ENCODE data around the gene STRAP. TPM values are rescaled to one million over a fixed set of nuclear protein-coding genes. Genes with fewer than 3 reads are reported as not detected.

Gene STRAP
- total and polyA plus RNA-seq, 2 experiments from 2014 or later, result 229 to 403 TPM

GRCh38 chr12:15839041-15839440 is 43.1 kb upstream of the STRAP start:
- Histone ChIP-seq H3K27me3 (ENCODE audit: insufficient read depth) (no peaks in the 10 kb centered on the region), H3K4me3 (no peak overlapping the region), H3K9me2 (ENCODE audit: insufficient read depth) (no peaks in the 10 kb centered on the region), H3K36me3 (ENCODE audit: insufficient read depth) (no peaks in the 10 kb centered on the region), H3F3A (replicated peaks; ENCODE audit: low read depth) (no peaks in the 10 kb centered on the region), H3K4me2 (no peak overlapping the region), H3K4me1 (ENCODE audit: insufficient read depth) (no peaks in the 10 kb centered on the region), H3K27ac (ENCODE audit: low read depth) (no peak overlapping the region), H4K20me1 (replicated peaks; ENCODE audit: insufficient read depth) (no peaks in the 10 kb centered on the region), H3K79me2 (replicated peaks; ENCODE audit: insufficient read depth) (no peaks in the 10 kb centered on the region), H2AFZ (no peak overlapping the region)
- no peaks in the 10 kb centered on the region for H3K4me1 Mint-ChIP-seq
- no peak for DNase-seq (ENCODE audit: low spot score)
- peaks cover 3% of the 10 kb centered on the region for H3K27me3 Mint-ChIP-seq (ENCODE audit: insufficient read depth, low read depth, poor library complexity)
- ATAC-seq, result no peak
- no peak overlapping the region for H3K27ac Mint-ChIP-seq
- TF ChIP-seq EZH2phosphoT487 (IDR thresholded peaks at IDR 0.05; ENCODE audit: unreplicated experiment) (no peak), EZH2 (IDR thresholded peaks at IDR 0.05; ENCODE audit: low read depth, unreplicated experiment) (no peak), JUNB (IDR thresholded peaks at IDR 0.05; ENCODE audit: unreplicated experiment) (no peak), POLR2AphosphoS5 (IDR thresholded peaks at IDR 0.05; ENCODE audit: low read depth) (no peak), NANOG (IDR thresholded peaks at IDR 0.05; ENCODE audit: borderline replicate concordance) (no peak), ZNF114 (CRISPR knock-in tag; IDR thresholded peaks at IDR 0.05) (no peak), REST (IDR thresholded peaks at IDR 0.05; ENCODE audit: unreplicated experiment) (no peak), ZNF462 (CRISPR knock-in tag; IDR thresholded peaks at IDR 0.05) (no peak), CTCF (conservative IDR thresholded peaks at IDR 0.05; ENCODE audit: low read depth in 2 of 2) (no peak), CREB1 (CRISPR knock-in tag; IDR thresholded peaks at IDR 0.05; ENCODE audit: low read depth) (no peak), ETS1 (IDR thresholded peaks at IDR 0.05) (no peak), STAT1 (IDR thresholded peaks at IDR 0.05; ENCODE audit: unreplicated experiment) (no peak), ZNF331 (CRISPR knock-in tag; IDR thresholded peaks at IDR 0.05; ENCODE audit: low read depth) (no peak)
- H3K36me3 Mint-ChIP-seq (ENCODE audit: low read depth), result no peaks in the 10 kb centered on the region
- no peaks in the 10 kb centered on the region for H3K9me3 Mint-ChIP-seq
- no peak overlapping the region for H3K4me3 Mint-ChIP-seq
